C4-2B (cell line): ENCODE measurements around the gene TUT7.

ENCODE experiments used
- H3K27ac ChIP-seq: fragments of 450-650 bp; 2 replicates; pipeline ENCODE4 v1.5.1; 2017
- CTCF ChIP-seq: fragments of 450-650 bp; conservative IDR thresholded peaks from 2 replicates; pipeline ENCODE4 v1.5.1; 2017; ENCODE audit warnings: mild to moderate bottlenecking
- ZFX ChIP-seq: fragments of 450-650 bp; IDR thresholded peaks from 2 replicates; pipeline ENCODE4 v1.6.1; 2017

TUT7 gene

GRCh38 chr9:86256653-86257052, 97.6 kb downstream of the TUT7 start:
- no peak overlapping the region for H3K27ac ChIP-seq
- TF ChIP-seq CTCF (no peak), ZFX (no peak)

GRCh38 chr9:86253577-86253976, 100.6 kb downstream of the TUT7 start:
- H3K27ac ChIP-seq, result no peak overlapping the region
- TF ChIP-seq CTCF (no peak), ZFX (no peak)

- H3K27ac ChIP-seq, result no peak overlapping the region
- TF ChIP-seq CTCF (no peak), ZFX (no peak)
Measured at GRCh38 chr9:86252870-86253269, 101.3 kb downstream of the TUT7 start.

- no peak for TF ChIP-seq ZFX
- TF ChIP-seq CTCF, result no peak
- H3K27ac ChIP-seq, result no peak overlapping the region
Measured at GRCh38 chr9:86250123-86250522, 104.1 kb downstream of the TUT7 start.

GRCh38 chr9:86248746-86249145, 105.5 kb downstream of the TUT7 start:
- H3K27ac ChIP-seq, result no peak overlapping the region
- TF ChIP-seq ZFX, result no peak
- no peak for TF ChIP-seq CTCF

GRCh38 chr9:86246752-86247161, 107.5 kb downstream of the TUT7 start:
- H3K27ac ChIP-seq, result no peak overlapping the region
- TF ChIP-seq ZFX (no peak), CTCF (no peak)

GRCh38 chr9:86242071-86242470, 112.1 kb downstream of the TUT7 start:
- H3K27ac ChIP-seq, result no peak overlapping the region
- TF ChIP-seq ZFX (no peak), CTCF (no peak)
